Fibroblast of skin of right quadriceps (primary cell): Measurements from ENCODE around the gene GCLC.
A peak's percentile ranks its signal among the peaks of the same experiment; 100 is the strongest.

Source experiments
- DNase-seq: peaks from one replicate; pipeline ENCODE4 v3.0.0-alpha.2; 2013

Gene GCLC

GRCh38 chr6:53523511-53524454 lies 21.1 kb downstream of the GCLC start:
- no peak for DNase-seq

GRCh38 chr6:53520320-53520928 lies 24.5 kb downstream of the GCLC start:
- no peak for DNase-seq

DNA sequence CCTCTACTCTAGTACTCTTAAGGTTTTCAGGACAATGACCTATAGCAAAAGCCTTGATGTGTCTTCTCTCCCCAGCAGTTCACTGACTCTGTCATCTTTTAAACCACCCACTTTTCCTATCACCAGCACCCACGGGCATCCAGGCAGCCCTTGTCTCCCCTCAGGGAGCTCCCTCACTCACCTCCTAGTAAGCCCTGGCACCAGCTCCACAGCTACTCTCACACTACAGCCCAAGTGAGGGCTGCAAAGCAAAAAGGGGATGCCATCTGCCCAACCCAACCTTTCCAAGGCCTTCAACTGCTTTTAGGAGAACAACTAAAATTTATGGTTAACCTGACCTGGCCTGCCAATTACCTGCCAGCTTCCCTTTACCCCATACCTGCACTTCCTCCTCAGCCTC lies 26.0 kb downstream of the GCLC start:
- DNase-seq = no peak

DNA sequence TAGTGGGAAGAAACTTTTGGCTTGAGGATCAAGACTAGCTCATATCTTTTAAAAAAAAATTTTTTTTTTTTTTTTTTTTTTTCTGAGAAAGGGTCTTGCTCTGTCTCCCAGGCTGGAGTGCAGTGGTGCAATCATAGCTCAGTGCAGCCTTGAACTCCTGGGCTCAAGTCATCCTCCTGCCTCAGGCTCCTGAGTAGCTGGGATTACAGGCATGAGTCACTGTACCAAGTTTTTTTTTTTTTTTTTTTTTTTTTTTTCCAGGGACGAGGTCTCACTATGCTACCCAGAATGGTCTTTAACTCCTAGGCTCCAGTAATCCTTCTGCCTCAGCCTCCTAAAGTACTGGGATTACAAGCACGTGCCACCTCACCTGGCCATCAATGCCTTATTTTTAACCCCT lies 27.9 kb downstream of the GCLC start:
- no peak for DNase-seq

- no peak for DNase-seq
Measured at GRCh38 chr6:53514677-53515076, 30.2 kb downstream of the GCLC start.

- no peak for DNase-seq
Measured at GRCh38 chr6:53513519-53513966, 31.4 kb downstream of the GCLC start.

DNA sequence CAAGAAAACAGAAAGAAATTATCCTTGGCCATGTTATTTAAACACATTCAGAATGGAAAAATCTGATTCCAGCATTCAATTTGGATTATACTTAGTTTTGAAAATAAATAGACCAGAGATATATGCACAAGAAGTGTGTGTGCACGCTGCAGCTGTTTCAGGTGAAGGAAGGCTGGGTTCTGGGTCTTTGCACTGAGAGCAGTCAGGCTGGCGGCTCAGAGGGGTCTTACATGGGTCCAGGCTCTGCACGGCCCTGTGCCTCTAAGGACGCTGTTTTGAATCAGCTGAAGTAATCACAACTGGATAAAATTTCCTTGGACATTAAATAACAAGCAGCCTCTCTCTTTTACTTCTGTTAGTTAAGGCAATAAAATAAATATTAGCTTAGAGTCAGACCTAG lies 31.8 kb downstream of the GCLC start:
- DNase-seq = no peak

GRCh38 chr6:53512626-53513025 lies 32.3 kb downstream of the GCLC start:
- no peak for DNase-seq

DNA sequence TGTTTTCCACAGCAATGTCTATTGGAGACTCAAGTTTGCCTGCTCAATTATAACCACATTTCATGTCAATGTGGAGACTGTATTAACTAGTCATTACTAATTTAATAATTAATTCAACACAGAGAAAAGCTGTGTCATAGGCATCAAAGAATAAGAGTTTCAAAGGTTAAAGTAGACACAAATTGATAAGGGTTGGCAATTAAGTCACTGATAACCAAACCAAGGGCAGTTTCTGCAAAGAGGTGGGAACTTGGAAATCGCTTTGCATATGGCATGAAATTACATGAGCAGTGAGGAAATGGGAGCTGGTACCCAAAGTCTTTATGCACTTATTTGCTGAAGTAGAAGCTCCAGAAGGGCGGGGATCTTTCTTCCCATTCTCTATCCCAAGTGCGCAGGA lies 34.2 kb downstream of the GCLC start:
- DNase-seq = no peak

DNA sequence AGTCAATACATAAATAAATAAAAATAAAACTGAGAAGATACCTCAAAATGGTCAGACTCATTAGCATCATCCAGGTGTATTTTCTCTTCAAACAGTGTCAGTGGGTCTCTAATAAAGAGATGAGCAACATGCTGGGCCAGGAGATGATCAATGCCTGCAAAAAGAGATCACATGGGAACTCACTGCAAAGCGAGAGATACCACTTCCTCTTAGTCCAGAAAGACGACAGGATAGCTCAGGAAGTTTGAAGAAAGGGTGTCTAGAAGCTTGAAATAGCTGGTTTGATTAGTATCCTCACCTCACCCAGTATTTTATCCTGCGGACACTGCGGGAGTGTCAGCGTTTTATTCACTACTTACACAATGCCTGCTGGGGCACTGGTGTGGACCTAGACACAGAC lies 38.0 kb downstream of the GCLC start:
- DNase-seq = no peak

GRCh38 chr6:53504512-53504911 lies 40.4 kb downstream of the GCLC start:
- DNase-seq = no peak

GRCh38 chr6:53503060-53503459 lies 41.8 kb downstream of the GCLC start:
- DNase-seq = no peak

- DNase-seq = no peak
Measured at GRCh38 chr6:53501432-53501831, 43.5 kb downstream of the GCLC start.

DNA sequence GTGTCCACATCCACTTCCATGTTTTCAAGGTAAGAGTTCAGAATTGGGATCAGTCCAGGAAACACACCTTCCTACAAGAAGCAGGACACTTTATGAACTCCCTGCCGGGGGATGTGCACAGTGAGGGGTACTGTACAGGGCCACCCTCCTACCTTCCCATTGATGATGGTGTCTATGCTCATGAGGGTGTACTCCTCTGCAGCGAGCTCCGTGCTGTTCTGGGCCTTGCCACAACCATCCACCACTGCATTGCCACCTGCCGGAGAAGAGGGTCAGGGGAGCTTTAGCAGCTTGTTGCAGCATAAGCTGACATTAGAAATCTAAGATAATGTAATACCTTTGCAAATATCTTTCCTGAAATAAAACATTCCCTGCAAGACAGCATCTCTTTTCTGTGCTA lies 44.8 kb downstream of the GCLC start:
- no peak for DNase-seq

DNA sequence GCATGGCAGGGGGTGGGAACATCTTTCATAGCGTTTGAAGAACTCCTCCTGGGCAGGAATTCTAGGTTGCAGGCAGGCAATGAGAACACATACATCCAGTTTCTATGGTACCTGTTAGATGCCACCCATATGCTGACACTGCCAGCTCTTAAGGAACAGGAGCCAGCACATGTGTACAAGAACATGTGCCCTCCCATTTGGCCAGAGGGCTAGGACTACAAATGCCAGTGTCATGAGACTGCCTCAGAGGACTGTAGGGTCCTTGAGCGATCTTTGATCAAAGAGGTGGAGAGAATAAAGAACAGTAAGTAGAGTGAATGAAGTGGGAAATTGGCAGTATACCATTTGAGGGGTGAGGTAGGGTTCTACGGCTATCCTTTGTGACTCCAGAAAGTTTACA lies 45.8 kb downstream of the GCLC start:
- DNase-seq = no peak

DNA sequence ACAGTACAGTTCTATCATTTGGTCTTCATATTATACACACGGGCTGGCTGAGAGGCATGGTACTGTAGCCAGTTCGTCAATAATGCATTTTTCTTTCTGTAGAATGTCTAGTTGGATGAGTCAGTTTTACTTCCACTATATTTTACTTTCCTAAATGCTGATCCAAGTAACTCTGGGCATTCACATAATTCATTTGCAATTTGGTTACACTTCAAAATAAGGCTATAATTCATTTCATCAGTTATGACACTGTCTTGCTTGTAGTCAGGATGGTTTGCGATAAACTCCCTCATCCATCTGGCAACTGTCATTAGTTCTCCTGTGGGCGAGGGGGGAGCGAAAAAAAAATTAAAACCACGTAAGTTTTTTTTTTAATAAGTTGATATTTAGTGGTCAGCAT lies 46.3 kb downstream of the GCLC start:
- DNase-seq = no peak

GRCh38 chr6:53497905-53498304 lies 47.0 kb downstream of the GCLC start:
- DNase-seq = no peak

GRCh38 chr6:53496797-53497375 lies 48.0 kb downstream of the GCLC start:
- DNase-seq = peak; percentile 83

- no peak for DNase-seq
Measured at GRCh38 chr6:53495506-53496499, 49.1 kb downstream of the GCLC start.

- DNase-seq = no peak
Measured at GRCh38 chr6:53494076-53494475, 50.8 kb downstream of the GCLC start.

DNA sequence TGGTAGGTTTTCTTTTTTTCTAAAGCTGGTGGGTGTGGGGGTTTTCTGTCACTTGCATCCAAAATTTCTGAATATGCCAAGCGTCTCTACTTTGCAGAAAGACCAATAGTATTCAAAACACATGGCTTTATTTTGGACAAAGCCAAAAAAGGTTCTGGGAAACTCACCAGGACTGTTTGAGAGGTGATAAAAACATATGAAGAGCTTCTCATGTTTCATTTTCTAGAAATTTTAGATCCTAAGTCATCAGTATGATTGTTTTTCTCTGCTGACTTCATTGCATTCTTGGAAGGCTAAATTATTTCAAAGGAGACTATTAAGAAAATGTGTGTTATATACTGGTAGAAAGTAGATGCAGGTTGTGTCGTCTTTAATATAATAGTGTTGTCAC lies 51.3 kb downstream of the GCLC start:
- peak; percentile 25 for DNase-seq

DNA sequence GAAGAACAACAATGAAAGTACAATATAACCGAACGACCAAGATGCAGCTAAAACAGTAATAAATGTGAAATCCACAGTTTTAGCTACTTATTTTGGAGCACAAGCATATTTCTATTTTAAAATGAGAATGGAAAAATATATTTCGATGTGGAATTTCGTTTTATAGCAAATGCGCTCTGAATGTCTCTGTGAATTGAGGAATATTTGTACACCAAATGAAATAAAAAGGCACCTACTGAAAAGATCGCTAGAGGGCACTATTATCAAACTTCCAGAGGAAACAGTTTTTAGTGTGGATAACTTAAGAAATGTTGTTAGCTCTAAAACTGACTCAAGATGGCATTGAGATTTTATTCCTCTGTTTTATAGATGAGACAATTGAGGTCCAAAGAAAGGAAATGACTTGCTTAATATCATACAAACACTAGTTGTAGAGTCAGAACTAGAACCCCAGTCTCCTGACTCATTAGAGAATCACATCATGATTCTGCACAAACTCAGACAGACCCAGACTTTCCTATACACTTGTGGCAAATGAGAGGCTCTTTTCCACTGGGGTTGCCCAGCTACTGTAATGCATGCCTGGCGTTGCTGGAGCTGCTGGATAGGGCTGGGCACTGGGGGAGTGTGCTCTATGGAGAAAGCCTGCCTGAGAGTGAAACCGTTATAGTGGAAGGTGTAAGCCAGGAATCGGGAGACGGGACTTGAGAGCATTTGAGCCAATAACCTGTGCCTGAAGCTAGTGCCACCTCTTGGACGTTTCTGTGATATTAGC lies 51.9 kb downstream of the GCLC start:
- DNase-seq = peak; percentile 64
